H1 (cell line): ENCODE data around the gene TIAM2. TPM values are rescaled to one million over a fixed set of nuclear protein-coding genes. Genes with fewer than 3 reads are reported as not detected.
A peak's percentile ranks its signal among the peaks of the same experiment; 100 is the strongest.

Source experiments
- CTCF ChIA-PET: fragments of 300-600 bp; sonication (Branson Sonifier 250); formaldehyde crosslinking; loops from one replicate; lab custom pipeline; 2021; ENCODE audit not compliant: partially characterized antibody; lab: Charles Lee
- POLR2A ChIA-PET: fragments of 300-600 bp; sonication (Branson Sonifier 250); formaldehyde crosslinking; loops from one replicate; lab custom pipeline; 2021; ENCODE audit warnings: inconsistent platforms; ENCODE audit not compliant: partially characterized antibody; lab: Charles Lee
- DNase-seq, 2 experiments: peaks; one replicate each; pipeline versions ENCODE4 v3.0.0 to v3.0.0-alpha.2; 2010 to 2022; ENCODE audit warnings: low spot score in 2 of 2, low read depth in 1 of 2, mixed read lengths in 1 of 2
- FAIRE-seq: peaks from 2 replicates; lab custom pipeline; 2011; peaks lifted over from hg19 to GRCh38; lab: Jason Lieb, UNC
- H2AFZ ChIP-seq: 2 replicates; pipeline ENCODE4 v1.8.1; 2012; ENCODE audit warnings: low read length, inconsistent platforms
- H2AK5ac ChIP-seq: 2 replicates; pipeline ENCODE4 v1.6.1; 2013; ENCODE audit warnings: low read depth, low read length
- H2BK120ac ChIP-seq: replicated peaks from 2 replicates; pipeline ENCODE3; 2013; ENCODE audit warnings: low read depth, low read length, inconsistent platforms
- H2BK12ac ChIP-seq: 2 replicates; pipeline ENCODE4 v1.6.1; 2013; ENCODE audit warnings: low read depth, low read length
- H2BK15ac ChIP-seq: 2 replicates; pipeline ENCODE4 v1.6.1; 2013; ENCODE audit warnings: low read length
- H2BK20ac ChIP-seq: 2 replicates; pipeline ENCODE4 v1.6.1; 2013; ENCODE audit warnings: low read length
- H2BK5ac ChIP-seq: 2 replicates; pipeline ENCODE4 v1.6.1; 2013; ENCODE audit warnings: low read depth, low read length
- H3K14ac ChIP-seq: 2 replicates; pipeline ENCODE4 v1.6.1; 2013; ENCODE audit warnings: inconsistent platforms; ENCODE audit not compliant: insufficient read length
- H3K18ac ChIP-seq: 2 replicates; pipeline ENCODE4 v1.6.1; 2013; ENCODE audit warnings: low read length; ENCODE audit errors: extremely low read depth
- H3K23ac ChIP-seq: 2 replicates; pipeline ENCODE4 v1.6.1; 2013; ENCODE audit warnings: inconsistent platforms; ENCODE audit not compliant: insufficient read length
- H3K23me2 ChIP-seq: 2 replicates; pipeline ENCODE4 v1.6.1; 2013; ENCODE audit warnings: low read depth, low read length
- H3K27ac ChIP-seq: 2 replicates; pipeline ENCODE4 v1.6.1; 2011; ENCODE audit warnings: low read depth, low read length, inconsistent platforms
- H3K27me3 ChIP-seq, 4 experiments: replicated peaks in 1 of 4; 1 replicate in 1 of 4; 2 replicates in 3 of 4; pipeline versions ENCODE4 v1.6.1 to v1.8.1; 2011 to 2013; ENCODE audit warnings: low read length in 3 of 4, mild to moderate bottlenecking in 3 of 4, inconsistent platforms in 2 of 4, mixed read lengths in 2 of 4, moderate library complexity in 1 of 4; ENCODE audit not compliant: control insufficient read depth in 3 of 4, insufficient read depth in 3 of 4; ENCODE audit errors: extremely low read depth in 1 of 4
- H3K36me3 ChIP-seq, 4 experiments: 2 replicates each; pipeline versions ENCODE4 v1.6.1 to v1.8.1; 2011 to 2013; ENCODE audit warnings: mild to moderate bottlenecking in 4 of 4, low read length in 3 of 4, moderate library complexity in 2 of 4, control low read depth in 1 of 4, inconsistent platforms in 1 of 4; ENCODE audit not compliant: insufficient read depth in 4 of 4, control insufficient read depth in 2 of 4
- H3K4ac ChIP-seq: replicated peaks from 2 replicates; pipeline ENCODE3; 2013; ENCODE audit warnings: low read length, low read depth, mixed read lengths, inconsistent platforms; ENCODE audit not compliant: insufficient read length
- H3K4me1 ChIP-seq, 4 experiments: replicated peaks in 1 of 4; 1 replicate in 1 of 4; 2 replicates in 3 of 4; pipeline versions ENCODE4 v1.6.1 to v1.8.1; 2011 to 2013; ENCODE audit warnings: low read length in 3 of 4, inconsistent platforms in 2 of 4, mixed read lengths in 1 of 4; ENCODE audit not compliant: insufficient read depth in 4 of 4, control insufficient read depth in 3 of 4
- H3K4me2 ChIP-seq, 2 experiments: 2 replicates each; pipeline versions ENCODE4 v1.6.1 to v1.8.1; 2011 to 2013; ENCODE audit warnings: low read depth in 2 of 2, low read length in 2 of 2, control low read depth in 1 of 2, inconsistent platforms in 1 of 2, mild to moderate bottlenecking in 1 of 2; ENCODE audit not compliant: insufficient read depth in 1 of 2
- H3K4me3 ChIP-seq, 4 experiments: fragments of 200-600, 300-600 bp in 1 of 4; sonication (generic), shearing (Covaris generic), sonication (Bioruptor Twin) in 1 of 4; 2 replicates each; pipeline versions ENCODE4 v1.5.1 to v1.8.1; 2011 to 2016; ENCODE audit warnings: low read length in 4 of 4, low read depth in 3 of 4, control low read depth in 2 of 4, inconsistent platforms in 2 of 4, mild to moderate bottlenecking in 2 of 4, mixed read lengths in 1 of 4, moderate library complexity in 1 of 4; ENCODE audit not compliant: insufficient read depth in 2 of 4; ENCODE audit errors: extremely low read depth in 1 of 4
- H3K56ac ChIP-seq: replicated peaks from 2 replicates; pipeline ENCODE3; 2013; ENCODE audit warnings: low read depth, mild to moderate bottlenecking, mixed read lengths, low read length, inconsistent platforms; ENCODE audit not compliant: insufficient read length
- H3K79me1 ChIP-seq: 2 replicates; pipeline ENCODE4 v1.6.1; 2013; ENCODE audit warnings: low read depth, low read length, control low read depth
- H3K79me2 ChIP-seq, 2 experiments: 2 replicates each; pipeline versions ENCODE4 v1.6.1 to v1.8.1; 2012 to 2013; ENCODE audit warnings: low read length in 2 of 2, mild to moderate bottlenecking in 2 of 2, inconsistent platforms in 1 of 2; ENCODE audit not compliant: insufficient read depth in 2 of 2, control insufficient read depth in 1 of 2
- H3K9ac ChIP-seq, 4 experiments: replicated peaks in 1 of 4; 1 replicate in 1 of 4; 2 replicates in 3 of 4; pipeline versions ENCODE4 v1.6.1 to v1.8.1; 2011 to 2013; ENCODE audit warnings: low read depth in 3 of 4, low read length in 3 of 4, control low read depth in 2 of 4, mild to moderate bottlenecking in 2 of 4, moderate library complexity in 2 of 4, inconsistent platforms in 1 of 4; ENCODE audit errors: extremely low read depth in 1 of 4
- H3K9me3 ChIP-seq, 2 experiments: 2 replicates each; pipeline versions ENCODE4 v1.6.1 to v1.8.1; 2012 to 2013; ENCODE audit warnings: mild to moderate bottlenecking in 2 of 2, moderate library complexity in 2 of 2, control low read depth in 1 of 2, inconsistent platforms in 1 of 2, low read depth in 1 of 2, low read length in 1 of 2, mixed read lengths in 1 of 2; ENCODE audit not compliant: insufficient read depth in 2 of 2
- H4K20me1 ChIP-seq, 2 experiments: replicated peaks in 1 of 2; 2 replicates each; pipeline versions ENCODE3 to v1.8.1; 2011 to 2013; ENCODE audit warnings: inconsistent platforms in 2 of 2, low read length in 2 of 2, mild to moderate bottlenecking in 1 of 2; ENCODE audit not compliant: insufficient read depth in 2 of 2, control insufficient read depth in 1 of 2
- H4K5ac ChIP-seq: 2 replicates; pipeline ENCODE4 v1.6.1; 2013; ENCODE audit warnings: low read length, low read depth, mixed read lengths, inconsistent platforms; ENCODE audit not compliant: insufficient read length
- H4K8ac ChIP-seq: 2 replicates; pipeline ENCODE4 v1.8.0; 2013; ENCODE audit warnings: mild to moderate bottlenecking, moderate library complexity, low read length, inconsistent platforms; ENCODE audit not compliant: insufficient read depth; ENCODE audit errors: extremely low read depth
- H4K91ac ChIP-seq: replicated peaks from 2 replicates; pipeline ENCODE3; 2013; ENCODE audit warnings: low read length, mixed read lengths, inconsistent platforms; ENCODE audit not compliant: insufficient read length
- KDM1A ChIP-seq: fragments of 200-600, 300-600 bp; sonication (generic); IDR thresholded peaks from 2 replicates; pipeline ENCODE4 v1.7.1; 2016; ENCODE audit warnings: mild to moderate bottlenecking, low read length, borderline replicate concordance
- RXRA ChIP-seq: IDR thresholded peaks from 2 replicates; pipeline ENCODE4 v1.6.1; 2011; ENCODE audit warnings: low read depth, mild to moderate bottlenecking, low read length, moderate library complexity; ENCODE audit not compliant: insufficient read depth
- WGBS, 2 experiments: shearing (Covaris generic) in 1 of 2; methylation state at CpG; one replicate each; pipeline versions ENCODE4 v1.1.6 to v1.1.7; 2013 to 2015; ENCODE audit warnings: low lambda C conversion rate in 2 of 2, mixed read lengths in 2 of 2, inconsistent platforms in 1 of 2, low coverage in 1 of 2, missing lambda C conversion rate in 1 of 2; ENCODE audit not compliant: insufficient replicate concordance in 2 of 2, insufficient coverage in 1 of 2, insufficient read length in 1 of 2; ENCODE audit errors: extremely low coverage in 1 of 2, missing lambda C conversion rate in 1 of 2; 5-methylcytosine and 5-hydroxymethylcytosine counted together
- polyA plus RNA-seq, 7 experiments: library from polyadenylated mRNA; depleted of rRNA in 3 of 7; stranded (reverse) in 5 of 7; unstranded in 2 of 7; fragments of >200 nt in 5 of 7; fragments of 200-250 nt in 2 of 7; gene quantifications; 1 replicate in 5 of 7; 2 replicates in 1 of 7; 4 replicates in 1 of 7; pipeline versions ENCODE4 v1.2.1 to v1.2.3, GENCODE V29; 2011 to 2013; ENCODE audit warnings: missing spikeins in 2 of 7, mixed read lengths in 2 of 7
- total RNA-seq: library from RNA; stranded (reverse); fragmentation: NEBNext Ultra II Directional; extraction: Animal tissue kit (Norgen Biotek cat#: 25700); gene quantifications from 2 replicates; pipeline ENCODE4 v1.2.1, GENCODE V29; 2021

The TIAM2 gene
- total and polyA plus RNA-seq, 2 of the 8 experiments (the other 6 are each of a cell fraction or from before 2014, with no cell fraction given) = 7.4 to 23.9 TPM

DNA sequence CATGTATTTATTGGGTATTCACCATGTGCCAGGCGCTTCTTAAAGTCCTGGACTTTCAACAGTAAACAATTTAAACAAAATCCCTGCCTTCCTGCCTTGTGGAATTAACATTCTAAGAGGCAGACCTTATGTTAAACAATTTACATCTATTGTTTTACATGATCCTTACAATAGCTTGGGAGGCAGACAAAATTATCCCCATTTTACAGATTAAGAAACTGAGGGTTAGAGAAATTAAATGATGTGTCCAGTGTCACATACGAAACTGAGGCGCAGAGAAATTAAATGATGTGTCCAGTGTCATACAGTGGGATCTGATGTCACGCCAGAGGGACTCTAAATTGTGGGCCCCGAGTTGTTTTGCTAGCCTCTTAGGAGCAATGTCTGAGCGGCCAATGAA lies 105.5 kb downstream of the TIAM2 start:
- Histone ChIP-seq H3K27me3 (no peaks in the 10 kb centered on the region), H3K4ac (no peak overlapping the region), H3K27ac (no peak overlapping the region), H3K4me2 (no peak overlapping the region), H2BK5ac (no peak overlapping the region), H2AK5ac (no peak overlapping the region), H3K36me3 (peaks cover 0 to 4% (median 0%) of the 10 kb centered on the region in 4 experiments; a peak in 1 of 8 replicates), H3K18ac (no peak overlapping the region), H3K56ac (no peak overlapping the region), H3K23ac (no peak overlapping the region), H3K4me3 (no peak overlapping the region), H2BK15ac (no peak overlapping the region), H3K14ac (no peak overlapping the region), H4K8ac (no peak overlapping the region), H2BK20ac (no peak overlapping the region), H3K79me2 (no peaks in the 10 kb centered on the region), H4K5ac (no peak overlapping the region), H4K20me1 (no peaks in the 10 kb centered on the region), H3K9me3 (no peaks in the 10 kb centered on the region), H2BK120ac (no peak overlapping the region), H3K4me1 (no peaks in the 10 kb centered on the region), H2BK12ac (no peak overlapping the region), H3K23me2 (no peaks in the 10 kb centered on the region), H4K91ac (no peak overlapping the region), H3K79me1 (no peaks in the 10 kb centered on the region; the same call in 1 of the 2 replicates), H3K9ac (no peak overlapping the region), H2AFZ (no peak overlapping the region)
- ChIA-PET CTCF (interaction anchor here (0.6 kb wide), 1 partner anchor 173 kb away, joined by 3 read pairs; no protein-coding TSS in a partner anchor), POLR2A (no interaction called here)
- no peak for FAIRE-seq
- WGBS, 2 experiments = 93% methylated on average over 6 of the region's 6 CpGs; no CpG with 5 or more reads in 1 of the 2 experiments
- TF ChIP-seq RXRA = no peak
- peak; percentile 43; the same call in 1 of the 2 replicates for TF ChIP-seq KDM1A
- no peak for DNase-seq
